ENCODE measurements around the gene CALML5.
"Not testable (repeated sequence)": the region's sequence is repeated elsewhere in the genome, so short reads cannot be mapped to it uniquely, and the experiment has no call there.

CALML5 gene

DNA sequence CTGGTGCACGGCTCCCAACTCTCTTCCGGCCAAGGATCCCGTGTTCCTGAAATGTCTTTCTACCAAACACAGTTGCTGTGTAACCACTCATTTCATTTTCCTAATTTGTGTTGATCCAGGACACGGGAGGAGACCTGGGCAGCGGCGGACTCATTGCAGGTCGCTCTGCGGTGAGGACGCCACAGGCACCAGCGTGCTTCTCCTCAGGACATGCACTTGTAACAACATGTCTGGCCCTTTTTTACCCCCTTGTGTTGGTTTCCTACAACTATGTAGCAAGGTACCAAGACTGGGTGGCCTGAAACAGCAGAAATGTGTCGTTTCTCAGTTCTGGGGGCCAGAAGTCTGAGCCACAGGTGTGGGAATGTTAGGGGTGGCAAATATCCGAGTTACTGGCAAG is 18.2 kb downstream of the CALML5 start:
- no peak for DNase-seq (ENCODE audit: low spot score)

DNA sequence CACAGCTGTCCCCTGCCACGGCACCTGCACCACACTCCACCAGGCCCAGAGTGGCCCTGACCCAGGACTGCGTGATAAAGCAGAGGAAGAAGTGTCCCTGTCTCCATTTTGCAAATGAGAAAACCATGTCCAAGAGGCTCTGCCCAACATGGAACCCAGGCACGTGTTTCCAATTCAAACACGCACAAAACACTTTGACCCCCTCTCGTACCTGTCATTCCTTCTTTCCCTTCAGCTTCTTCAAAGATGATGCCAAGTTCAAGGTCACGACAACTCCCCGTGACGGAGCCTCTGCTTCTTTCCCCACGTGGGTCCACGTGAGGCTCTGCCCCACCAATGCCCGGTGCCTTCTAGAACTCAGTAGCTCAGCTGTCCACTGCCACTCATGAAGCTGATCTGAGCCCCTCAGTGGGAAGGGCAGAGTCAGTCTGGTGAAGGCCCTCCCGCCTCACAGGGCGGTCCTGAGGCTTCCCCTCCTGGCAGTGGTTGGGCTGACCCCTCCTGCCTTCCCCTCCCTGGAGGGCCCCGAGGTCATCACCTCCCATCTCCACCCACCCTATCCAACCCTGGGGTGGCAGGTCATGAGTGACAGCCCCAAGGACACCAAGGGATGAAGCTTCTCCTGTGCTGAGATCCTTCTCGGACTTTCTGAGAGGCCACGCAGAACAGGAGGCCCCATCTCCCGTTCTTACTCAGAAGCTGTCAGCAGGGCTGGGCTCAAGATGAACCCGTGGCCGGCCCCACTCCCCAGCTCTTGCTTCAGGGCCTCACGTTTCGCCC is 19.0 kb downstream of the CALML5 start:
- DNase-seq (ENCODE audit: low spot score) = no peak

DNA sequence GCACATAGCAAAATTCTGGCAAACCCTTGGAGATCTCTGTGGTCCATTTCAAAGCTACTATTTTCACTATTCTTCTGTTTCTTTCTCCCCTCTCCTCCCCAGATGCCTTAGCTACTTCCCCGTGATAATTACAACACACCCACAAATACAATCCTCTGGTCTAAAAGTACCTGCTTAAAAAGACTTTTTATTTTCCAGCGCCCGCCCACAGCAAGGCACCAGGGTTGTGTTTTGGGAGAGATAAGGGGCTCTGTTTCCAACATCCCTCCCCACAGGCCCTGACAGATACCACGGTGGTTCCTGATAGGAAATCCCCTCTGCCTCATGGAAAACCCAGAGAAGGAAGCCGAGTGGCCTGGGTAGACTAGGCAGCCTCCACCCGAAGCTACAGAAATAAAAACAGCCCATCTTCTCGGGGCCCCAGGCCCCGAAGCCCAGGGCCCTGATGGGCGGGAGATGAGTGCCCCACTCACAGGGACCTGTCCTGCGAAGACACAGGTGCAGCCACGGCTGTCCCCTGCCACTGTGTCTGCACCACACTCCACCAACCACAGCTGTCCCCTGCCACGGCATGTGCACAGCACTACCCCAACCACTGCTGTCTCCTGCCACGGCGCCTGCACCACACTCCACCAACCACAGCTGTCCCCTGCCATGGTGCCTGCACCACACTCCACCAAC is 19.7 kb downstream of the CALML5 start:
- no peak for DNase-seq (ENCODE audit: low spot score)

DNA sequence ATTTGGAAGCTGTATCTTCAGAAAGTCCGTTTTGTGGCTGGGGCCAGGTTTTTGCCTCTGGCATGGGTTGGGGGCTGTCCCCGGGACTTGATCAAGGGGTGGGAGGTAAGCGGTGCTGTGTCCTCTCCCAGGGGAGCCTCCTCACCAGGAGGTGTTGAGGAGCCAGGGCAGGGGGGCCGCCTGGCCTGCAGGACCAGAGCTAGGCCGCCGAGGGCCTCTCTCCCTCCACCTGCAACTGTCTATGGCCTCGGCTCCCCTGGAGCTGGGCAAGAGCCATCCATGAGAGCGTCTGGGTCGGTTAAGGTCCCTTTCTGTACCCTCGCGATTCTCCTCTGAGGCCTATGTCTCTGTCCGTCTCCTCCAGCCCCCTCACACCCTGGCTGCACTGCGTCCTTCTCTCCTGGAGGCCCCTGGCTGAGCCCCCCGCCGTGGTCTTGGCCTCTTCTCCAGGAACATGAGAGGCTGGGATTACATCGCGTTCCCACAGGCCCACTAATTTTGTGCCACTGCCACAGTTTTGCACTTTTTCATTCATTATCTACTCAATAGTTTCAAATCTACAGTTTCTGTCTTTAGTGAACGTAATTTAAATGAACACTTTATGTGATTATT is 20.6 kb downstream of the CALML5 start:
- no peak for DNase-seq (ENCODE audit: low spot score)

DNA sequence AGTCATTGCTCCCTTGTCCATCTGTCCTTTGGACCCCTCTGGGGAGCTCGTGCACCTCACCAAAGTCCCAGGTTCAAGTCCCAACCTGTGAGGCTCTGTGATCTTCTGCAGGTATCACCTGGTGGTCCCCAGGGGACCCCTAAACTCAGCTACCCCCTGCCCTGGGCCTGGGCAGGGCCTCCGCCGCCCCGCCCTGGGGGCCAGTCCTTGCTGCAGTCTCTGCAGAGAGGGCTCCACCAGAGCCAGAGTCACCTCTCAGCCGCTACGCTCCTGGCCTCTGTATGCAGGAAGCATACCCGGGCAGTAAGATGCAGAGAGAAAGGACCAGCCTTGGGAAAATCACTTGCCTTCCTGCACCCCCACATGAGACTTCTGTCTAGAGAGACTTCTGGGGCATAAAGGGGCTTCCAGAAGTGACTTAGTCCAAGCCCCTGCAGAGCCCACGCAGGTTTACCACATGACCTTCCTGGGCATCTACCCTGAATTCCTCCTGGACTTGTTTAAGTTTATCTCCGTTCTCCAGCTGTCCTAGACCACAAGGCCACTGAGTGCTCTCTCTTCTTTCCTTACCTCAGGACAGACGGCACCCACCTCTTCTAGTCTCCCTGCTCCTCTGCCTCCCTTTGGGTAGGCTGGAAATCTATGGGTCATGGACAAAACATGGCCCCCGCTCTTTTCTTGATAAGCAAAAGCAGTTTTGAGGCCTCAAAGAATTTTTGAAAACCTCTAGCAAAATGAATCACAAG is 21.2 kb downstream of the CALML5 start:
- DNase-seq (ENCODE audit: low spot score) = no peak

DNA sequence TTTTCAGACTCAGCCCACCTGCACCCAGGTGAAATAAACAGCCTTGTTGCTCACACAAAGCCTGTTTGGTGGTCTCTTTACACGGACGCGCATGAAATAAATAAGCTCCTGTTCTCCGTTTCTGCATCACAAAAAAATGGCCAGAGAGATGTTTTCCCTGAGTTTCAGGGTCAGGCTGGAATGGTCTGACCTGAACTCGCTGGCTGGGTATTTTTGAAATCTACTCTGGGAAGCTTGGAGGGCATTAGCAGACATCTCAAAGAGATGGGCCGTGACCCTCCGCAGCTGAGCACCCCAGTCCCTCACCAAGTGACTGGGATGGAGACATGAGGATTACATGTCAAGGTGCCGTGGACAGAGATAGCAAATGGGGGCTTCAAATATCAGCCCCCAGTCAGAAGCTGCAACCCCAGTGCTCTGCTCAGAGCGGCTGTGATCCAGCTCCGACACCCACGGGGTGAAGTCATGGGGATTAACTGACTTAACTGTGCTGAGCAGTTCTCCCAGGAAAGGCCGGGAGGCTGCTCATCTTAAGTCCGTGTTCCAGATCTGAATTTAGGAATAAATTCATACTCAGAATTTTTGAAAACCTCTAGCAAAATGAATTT is 22.3 kb downstream of the CALML5 start:
- DNase-seq (ENCODE audit: low spot score) = no peak

DNA sequence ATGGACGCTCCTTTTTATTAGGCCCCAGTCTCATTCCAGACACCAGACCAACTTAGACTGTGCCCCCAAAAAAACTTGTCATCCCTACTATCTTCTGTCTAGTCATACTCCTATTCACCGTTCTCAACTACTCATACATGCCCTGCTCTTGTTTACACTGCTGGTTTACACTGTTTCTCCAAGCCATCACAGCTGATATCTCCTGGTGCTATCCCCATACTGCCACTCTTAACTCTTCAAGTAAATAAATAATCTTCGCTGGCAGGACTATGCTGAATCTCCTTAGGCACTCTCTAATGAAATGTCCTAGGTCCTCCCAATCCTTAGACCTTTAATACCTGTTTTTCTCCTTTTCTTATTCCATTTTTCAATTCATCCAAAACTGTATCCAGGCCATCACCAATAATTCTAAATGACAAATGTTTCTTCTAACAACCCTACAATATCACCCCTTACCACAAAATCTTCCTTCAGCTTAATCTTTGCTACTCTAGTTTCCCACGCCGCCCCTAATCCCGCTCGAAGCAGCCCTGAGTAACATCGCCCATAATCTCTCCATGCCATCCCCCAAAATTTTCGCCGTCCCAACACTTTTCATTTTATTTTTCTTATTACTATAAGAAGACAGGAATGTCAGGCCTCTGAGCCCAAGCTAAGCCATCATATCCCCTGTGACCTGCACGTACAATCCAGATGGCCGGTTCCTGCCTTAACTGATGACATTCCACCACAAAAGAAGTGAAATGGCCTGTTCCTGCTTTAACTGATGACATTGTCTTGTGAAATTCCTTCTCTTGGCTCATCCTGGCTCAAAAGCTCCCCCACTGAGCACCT is 23.2 kb downstream of the CALML5 start:
- not testable (repeated sequence) for DNase-seq (ENCODE audit: low spot score)

DNA sequence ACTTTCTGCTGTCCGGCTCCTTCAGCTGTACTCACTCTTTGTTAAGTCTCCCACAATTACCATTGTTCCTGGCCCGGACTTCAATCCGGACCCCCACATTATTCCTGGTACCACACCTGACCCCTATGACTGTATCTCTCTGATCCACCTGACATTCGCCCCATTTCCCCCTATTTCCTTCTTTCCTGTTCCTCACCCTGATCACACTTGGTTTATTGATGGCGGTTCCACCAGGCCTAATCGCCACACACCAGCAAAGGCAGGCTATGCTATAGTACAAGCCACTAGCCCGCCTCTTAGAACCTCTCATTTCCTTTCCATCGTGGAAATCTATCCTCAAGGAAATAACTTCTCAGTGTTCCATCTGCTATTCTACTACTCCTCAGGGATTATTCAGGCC is 24.3 kb downstream of the CALML5 start:
- not testable (repeated sequence) for DNase-seq (ENCODE audit: low spot score)

DNA sequence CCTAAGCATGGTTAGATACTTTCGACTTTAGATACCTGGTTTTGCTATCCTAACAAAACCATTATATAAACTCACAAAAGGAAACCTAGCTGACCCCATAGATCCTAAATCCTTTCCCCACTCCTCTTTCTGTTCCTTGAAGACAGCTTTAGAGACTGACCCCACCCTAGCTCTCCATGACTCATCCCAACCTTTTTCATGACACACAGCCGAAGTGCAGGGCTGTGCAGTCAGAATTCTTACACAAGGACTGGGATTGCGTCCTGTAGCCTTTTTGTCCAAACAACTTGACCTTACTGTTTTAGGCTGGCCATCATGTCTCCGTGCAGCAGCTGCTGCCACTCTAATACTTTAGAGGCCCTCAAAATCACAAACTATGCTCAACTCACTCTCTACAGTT is 24.7 kb downstream of the CALML5 start:
- DNase-seq (ENCODE audit: low spot score) = not testable (repeated sequence)

DNA sequence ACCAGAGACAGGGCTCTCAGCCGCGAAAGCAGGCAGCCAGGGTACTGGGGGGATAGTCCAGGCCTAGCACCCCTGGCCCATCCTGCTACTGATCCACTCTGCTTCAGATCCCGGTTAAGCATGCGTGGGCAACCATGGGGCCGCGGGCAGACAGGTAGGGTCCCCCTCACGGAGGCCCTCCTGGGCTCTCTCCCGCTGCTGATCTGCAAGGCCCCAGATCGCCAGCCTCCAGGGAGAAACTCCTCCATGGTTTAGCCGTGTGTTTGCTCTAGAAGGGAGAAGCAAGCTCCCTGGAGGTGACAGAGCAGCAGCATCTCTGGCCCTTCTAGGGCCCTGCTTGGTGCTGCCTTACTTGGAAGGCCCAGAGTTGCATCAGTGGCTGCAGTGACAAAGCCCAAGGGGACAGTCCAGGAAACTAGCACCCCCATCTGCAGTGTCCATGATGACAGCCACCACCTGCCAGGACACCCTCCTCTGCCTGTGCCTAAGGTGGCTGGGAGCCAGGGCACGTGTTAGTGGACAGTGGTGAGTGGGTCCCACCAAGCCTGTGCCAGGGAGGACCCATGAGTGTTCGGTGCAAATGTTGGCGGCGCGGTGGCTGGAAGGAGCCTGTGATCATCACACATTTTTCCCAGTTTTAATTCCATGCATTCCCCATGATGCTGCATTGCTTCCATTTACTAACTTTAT is 29.2 kb downstream of the CALML5 start:
- DNase-seq (ENCODE audit: low spot score) = no peak

DNA sequence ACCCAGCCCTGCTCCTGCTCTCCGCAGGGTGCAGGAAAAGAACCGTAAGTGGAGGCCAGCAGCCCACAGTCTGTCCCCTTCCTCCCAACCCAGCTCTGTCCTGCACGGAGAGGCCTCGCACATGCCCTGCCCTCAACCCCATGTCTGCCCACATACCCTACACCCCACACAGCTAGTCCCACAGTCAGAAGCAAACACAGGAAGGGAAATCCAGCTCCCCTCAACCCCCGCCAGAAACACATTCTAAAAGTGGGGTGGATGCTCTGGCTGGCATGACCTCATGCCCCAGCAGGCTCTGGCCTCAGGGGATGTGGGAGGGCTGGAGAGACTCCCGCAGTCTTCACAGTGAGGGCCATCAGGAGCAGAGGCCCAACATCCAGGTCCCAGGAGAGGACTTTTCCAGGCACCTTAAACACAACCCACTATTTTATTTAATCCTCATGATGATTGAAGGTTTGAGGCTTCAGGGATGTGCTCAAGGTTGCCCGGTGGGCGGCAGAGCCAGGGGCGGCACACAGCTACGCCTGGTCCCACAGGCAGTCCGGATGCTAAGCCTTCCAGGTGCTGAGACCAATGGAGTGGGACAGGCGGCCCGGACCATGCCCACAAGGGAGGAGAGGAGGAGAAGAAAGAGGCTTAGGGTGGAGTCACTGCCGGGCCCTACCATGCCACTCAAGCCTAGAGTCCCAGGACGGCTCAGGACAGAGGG is 29.9 kb downstream of the CALML5 start:
- no peak for DNase-seq (ENCODE audit: low spot score)

DNA sequence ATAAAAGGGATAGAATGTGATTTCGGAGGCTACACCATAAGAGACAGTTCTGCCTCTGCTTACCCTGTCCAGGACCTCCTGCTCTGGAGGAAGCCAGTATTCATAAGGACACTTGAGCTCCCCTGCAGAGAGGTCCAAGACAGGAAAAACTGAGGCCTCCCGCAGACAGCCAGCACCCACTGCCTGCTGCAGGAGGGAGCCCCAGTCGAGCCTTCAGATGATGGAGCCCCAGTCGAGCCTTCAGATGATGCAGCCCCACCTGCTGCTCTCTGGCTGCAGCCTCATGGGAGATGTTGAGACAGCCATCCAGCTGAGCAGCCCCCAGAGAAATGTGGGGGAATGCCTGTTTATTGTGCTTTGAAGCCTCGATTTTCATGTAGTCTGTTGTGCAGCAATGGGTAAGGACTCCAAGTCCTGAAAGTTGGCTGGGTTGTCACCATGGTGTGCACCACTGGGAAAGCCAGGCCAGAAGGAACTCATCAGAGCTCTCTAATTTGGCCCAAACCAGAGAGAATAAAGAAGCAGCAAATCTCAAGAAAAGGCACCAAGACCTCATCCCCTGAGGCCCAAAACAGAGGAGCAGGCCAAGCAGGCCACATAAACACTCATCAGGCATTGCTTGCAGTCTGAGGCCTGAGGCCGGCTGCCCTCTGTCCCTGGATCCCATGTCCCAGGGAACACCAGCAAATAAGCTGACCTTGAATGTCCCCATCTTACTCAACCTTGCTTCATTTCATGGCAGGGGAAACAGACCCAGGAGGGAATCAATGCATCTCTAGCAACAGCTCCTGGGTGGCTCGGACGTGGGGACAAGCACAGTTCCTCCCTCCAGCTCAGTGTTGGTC is 30.9 kb downstream of the CALML5 start:
- DNase-seq (ENCODE audit: low spot score) = no peak

DNA sequence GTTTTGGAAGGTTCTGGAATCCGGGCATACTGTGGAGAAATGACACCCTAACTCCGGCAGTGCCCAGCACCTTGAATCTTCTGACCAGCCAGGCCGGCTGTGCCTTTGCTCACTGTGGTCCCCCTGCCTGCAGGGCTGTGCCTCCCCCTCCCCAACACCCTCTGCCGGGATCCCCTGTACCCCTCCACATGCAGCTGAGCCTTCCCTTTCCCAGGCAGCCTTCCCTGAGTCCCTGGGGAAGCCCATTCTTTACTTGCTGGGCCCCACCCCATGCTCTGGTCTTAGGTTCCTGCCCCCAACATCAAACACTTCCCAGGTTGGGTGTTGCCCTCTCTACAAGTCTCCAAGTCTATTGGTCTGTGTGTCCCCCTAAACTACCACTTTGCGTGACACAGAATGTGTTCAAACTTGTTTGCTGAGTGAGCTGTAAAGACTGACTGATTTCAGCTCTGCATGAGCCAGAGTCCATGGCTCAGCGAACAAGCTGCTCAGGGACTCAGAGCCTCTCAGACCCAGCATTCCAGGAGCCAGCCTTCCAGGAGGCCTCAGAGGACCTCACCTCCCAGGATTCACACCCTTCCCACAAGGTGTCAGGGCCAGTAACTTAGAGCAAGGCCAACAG is 31.6 kb downstream of the CALML5 start:
- no peak for DNase-seq (ENCODE audit: low spot score)

DNA sequence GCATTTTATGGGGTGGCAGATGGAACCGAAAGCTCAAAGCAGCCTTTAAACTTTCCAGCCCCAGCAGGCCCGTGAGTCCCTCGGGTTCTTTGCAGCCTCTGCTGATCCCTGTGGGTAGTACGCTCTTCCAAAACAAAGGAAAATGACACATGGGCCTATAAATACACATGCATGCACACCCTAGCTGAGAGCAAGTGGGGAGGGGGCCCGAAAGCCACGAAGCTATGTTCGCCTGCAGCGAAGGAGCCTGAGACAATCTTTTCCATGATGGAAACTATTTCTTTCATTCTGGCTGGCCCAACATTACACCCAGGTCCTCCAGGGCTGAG is 32.2 kb downstream of the CALML5 start:
- no peak for DNase-seq (ENCODE audit: low spot score)

DNA sequence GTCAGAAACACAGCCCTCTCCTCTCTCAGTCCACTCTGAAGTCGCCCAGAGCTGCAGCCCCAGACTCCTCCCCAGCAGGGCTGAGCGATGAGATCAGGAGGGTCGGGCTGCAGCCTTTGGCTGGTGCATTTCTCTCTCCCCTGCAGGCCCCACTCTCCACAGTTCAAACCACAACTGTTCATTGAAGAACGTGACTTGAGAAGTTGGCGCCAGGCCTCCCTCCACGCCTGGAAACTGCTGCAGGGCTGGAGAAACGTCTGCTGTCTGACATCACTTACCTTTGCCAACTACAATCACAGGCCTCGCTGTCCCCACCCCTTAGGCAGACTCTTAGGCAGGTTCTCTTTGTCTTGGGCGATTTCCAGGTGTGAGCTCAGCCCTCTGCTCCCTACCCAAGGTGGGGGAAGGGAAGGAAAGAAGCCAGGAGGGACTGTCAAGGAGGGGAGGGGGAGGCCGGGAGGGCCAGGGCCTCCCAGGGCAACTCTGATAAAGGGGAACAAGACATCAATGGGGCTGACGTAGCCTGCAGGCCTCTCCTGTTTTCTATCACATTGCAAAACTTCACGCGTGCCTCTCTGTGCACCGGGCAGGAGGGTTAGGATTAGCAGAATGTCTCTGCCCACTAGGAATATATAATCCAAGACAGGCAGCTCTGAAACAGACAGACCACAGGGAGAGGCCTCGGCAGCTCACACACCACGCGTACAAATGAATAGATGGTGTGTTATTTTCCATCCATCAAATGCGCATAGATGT is 32.7 kb downstream of the CALML5 start:
- no peak for DNase-seq (ENCODE audit: low spot score)

DNA sequence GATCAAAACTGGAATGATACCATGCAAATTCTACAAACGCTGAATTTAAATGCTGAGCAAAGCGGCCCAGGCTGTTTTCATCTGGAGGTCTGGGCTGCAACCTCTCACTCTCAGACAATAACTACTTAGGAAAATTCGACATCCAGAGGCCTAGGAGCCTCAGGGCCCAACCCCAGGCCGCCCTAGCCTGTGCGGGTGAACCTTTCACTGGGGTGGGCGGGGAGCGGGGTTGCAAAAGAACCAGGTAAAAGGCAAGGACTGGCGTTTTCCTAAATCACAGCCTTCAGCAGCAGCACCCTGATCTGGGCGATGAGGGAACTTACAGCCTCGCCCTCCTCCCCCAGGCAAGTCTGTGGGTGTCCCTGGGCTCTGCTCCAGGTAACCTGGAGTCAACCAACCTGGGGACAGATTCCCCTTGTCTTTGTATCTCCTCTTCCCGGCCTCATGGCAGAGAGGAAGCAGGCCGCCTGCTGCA is 33.4 kb downstream of the CALML5 start:
- DNase-seq (ENCODE audit: low spot score) = no peak

DNA sequence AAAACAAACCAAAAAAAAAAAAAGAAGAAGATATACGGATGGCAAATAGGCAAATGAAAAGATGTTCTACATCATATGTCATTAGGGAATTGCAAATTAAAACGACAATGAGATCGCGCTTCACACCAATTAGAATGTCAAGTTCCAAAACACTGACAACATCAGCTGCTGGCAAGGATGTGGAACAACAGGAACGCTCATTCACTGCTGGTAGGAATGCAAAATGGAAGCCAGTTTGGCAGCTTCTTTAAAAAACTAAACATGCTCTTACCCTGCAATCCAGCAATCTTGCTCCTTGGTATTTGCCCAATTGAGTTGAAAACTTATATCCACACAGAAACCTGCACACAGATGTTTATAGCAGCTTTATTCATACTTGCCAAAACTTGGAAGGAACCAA is 34.8 kb downstream of the CALML5 start:
- no peak for DNase-seq (ENCODE audit: low spot score)

DNA sequence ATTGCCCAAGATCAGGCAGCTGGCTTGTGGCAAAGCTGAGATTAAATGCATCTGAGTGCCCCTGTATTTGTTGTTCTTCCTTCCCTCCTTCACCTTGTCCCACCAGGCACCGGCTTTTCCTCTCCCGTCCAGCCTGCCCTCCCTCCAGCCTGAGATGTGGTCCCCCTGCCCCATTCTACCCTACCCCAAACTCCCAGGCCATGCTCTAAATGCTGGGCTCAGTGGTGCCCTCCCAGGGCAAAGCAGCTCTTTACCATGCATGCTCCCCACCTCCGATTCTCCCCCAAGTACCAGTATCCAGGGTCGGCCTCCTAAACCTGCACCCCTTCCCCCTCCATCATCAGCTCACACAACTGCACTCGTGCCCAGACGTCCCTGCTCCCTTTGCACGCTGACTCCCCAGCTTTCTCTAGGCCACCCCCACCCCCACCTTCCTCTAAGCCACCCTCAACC is 36.5 kb downstream of the CALML5 start:
- no peak for DNase-seq (ENCODE audit: low spot score)
